Activated CD4-positive, alpha-beta T cell treated with anti-CD3 and anti-CD28 coated beads for 4 hours (primary cell): ENCODE measurements around the gene RIPK4.
"Not testable (repeated sequence)": the region's sequence is repeated elsewhere in the genome, so short reads cannot be mapped to it uniquely, and the experiment has no call there.

Experiments used
- DNase-seq, 2 donors: peaks; one replicate each; pipeline ENCODE4 v3.0.0-alpha.2; 2020

The RIPK4 gene

GRCh38 chr21:41731081-41731480 lies 35.8 kb downstream of the RIPK4 start:
- no peak for DNase-seq

GRCh38 chr21:41730367-41730765 lies 36.5 kb downstream of the RIPK4 start:
- no peak for DNase-seq

- no peak for DNase-seq
These were observed 37.0 kb downstream of the RIPK4 start for GRCh38 chr21:41729701-41730366.

DNA sequence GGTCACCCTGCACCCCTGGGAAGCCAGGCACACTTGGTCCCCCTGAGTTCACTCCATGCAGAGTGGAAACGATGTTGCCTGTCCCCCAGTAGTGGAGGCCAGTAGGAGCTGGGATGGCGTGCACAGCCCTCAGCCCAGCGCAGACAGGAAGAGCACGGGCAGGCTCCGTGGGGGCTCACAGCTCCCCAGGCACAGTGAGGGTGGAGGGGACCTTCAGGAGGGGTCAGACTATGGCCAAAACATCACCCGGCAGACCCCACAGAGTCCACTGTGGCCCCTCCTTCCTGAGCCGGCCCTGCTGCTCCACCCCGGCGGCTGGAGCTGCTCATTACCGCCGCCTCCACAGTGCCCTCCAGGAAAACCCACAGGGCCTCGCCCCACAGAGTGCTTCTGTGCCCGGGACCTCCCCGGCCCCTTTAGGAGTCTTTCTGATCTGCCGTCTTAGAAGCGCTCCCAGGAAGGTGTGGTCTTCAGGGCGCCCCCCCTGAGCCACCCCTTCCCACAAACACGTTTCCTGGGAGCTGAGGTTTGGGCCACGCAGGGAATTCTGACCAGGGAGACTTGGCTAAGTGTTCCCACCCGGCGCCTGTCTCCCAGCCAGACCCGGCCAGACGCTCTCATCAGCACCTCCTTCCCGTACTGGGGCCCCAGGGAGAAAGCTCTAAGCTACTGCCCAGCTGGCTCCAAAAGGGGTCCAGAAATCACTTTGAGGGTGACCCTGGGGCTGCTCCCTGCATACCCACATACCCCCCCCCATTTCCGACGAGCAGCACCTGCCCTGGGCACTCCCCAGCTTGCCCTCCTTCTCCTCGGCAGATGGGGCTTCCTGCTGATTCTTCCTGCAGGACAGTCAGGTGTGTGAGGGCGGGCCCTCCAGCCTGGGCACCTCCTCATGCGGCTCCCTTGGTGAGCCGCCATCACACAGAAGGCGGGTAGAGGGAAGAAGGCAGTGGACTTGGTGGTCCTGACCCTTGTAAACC lies 38.8 kb downstream of the RIPK4 start:
- no peak for DNase-seq

DNA sequence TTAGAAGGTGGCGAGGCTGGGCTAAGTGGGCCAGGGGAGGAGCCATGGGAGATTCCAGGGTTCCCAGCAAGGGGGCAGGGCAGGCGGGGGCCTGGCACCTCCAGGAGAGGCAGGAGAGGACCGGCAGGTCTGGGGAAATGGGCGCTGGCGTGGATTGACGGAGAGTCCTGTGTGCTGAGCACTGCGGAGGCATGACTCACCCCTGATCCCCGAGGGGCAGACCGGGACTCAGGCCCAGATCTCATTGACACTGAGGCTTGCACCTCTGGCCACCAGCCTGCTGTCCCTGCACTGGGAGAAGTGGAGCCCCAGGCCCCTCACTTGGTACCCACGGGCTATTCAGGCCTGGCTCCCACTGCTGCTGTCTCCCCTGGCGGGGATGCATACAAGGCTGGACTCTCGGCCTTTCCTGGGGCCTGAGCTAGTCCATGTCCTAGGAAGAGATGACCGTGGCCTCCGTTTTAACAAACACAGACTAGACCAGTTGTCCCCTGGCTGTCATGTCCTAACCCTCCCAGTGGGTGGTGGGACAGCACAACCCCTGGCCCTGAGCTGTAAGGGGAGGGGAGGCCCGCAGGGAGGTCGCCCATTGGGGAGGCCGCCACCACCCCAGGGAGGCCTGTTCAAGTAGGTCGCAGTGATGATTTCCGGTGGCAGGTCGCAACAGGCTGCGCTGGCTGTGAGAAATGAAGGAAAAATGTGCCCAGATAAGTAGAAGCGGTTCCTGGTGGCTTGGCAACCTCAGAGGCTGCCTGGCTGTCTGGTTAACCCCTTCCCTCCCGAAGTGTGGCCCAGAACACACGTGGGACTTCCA lies 39.7 kb downstream of the RIPK4 start:
- DNase-seq = no peak

- no peak for DNase-seq
These were observed 40.3 kb downstream of the RIPK4 start for GRCh38 chr21:41726630-41726969.

- no peak for DNase-seq
These were observed 40.7 kb downstream of the RIPK4 start for GRCh38 chr21:41726058-41726558.

- no peak for DNase-seq
These were observed 41.3 kb downstream of the RIPK4 start for GRCh38 chr21:41725421-41726031.

DNA sequence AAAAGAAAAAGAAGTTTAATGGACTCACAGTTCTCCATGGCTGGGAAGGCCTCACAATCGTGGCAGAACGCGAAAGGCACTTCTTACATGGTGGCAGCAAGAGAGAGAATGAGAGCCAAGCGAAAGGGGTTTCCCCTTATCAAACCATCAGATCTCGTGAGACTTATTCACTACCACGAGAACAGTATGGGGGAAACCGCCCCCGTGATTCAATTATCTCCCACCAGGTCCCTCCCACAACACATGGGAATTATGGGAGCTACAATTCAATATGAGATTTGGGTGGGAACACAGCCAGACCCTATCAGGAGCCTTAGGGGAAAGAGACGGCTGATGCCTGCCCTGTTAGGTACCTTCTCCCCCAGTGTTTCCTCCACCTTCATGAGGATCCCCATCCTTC lies 43.0 kb downstream of the RIPK4 start:
- DNase-seq = not testable (repeated sequence)

- DNase-seq = no peak
These were observed 44.5 kb downstream of the RIPK4 start for GRCh38 chr21:41722052-41723018.

DNA sequence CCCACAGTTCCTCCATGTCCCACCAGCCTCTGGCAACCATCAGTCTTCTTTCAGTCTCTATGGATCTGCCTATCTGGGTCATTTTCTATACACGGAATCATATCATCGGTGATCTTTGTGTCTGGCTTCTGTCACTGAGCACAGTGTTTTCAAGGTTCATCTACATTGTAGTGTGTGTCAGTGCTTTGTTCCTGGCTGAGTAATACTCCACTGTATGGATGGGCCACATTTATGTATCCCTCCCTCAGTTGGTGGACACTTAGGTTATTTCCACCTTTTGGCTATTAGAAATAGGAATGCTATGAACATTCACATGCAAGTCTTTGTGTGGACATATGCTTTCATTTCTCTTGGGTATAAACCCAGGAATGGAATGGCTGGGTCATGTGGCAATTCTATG lies 46.6 kb downstream of the RIPK4 start:
- no peak for DNase-seq

DNA sequence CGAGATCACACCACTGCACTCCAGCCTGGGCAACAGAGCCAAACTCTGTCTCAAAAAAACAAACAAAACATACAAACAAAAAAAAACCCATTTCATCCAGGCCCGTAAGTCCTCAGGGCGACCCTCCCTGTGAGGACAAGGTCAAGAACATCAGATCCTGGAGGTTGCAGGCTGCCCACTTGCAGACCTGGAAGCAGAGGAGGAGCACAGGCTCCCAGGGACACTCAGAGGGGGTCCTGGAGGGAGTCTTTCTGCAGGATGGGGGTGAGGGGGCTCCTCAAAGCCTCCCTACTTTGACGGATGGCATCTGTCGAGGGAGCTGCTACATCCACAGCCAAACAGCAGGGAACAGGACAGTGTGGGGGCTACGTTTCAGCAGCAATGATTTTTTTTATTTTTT lies 47.2 kb downstream of the RIPK4 start:
- no peak for DNase-seq

DNA sequence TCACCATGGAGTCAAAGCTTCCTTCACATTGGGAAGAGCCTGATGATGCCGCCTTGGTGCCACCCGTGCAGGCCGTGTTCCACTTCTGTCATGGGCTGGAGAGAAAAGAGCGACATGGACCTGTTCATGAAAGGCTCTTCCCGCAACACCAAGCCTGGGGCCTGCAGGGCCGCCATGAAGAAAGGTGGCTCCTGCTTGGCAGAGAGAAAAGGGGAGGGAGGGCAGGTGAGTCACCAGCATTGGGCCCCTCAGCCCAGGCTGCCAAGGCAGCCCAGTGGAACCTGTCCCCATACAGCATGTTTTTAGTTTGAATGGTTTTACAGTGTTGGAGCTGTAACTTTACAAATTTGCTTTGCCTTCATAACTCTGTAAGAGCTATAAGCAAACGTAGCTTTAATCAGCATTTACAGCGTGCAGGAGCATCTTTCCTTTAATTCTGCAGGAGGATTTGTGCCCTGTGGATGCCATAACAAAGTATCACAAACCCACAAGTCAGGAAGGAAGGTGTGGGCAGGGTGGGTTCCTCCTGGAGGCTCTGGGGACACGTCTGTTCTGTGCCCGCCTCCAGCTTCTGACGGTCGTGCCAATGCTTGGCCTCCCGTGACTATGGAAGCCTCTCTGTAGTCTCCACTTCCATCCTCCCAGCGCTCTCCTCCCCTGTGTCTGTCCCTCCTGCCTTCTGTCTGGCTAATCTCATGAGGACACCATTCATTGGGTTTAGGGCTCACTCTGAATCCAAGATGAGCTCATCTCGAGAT lies 49.1 kb downstream of the RIPK4 start:
- DNase-seq = no peak

GRCh38 chr21:41716751-41717150 lies 50.1 kb downstream of the RIPK4 start:
- no peak for DNase-seq

DNA sequence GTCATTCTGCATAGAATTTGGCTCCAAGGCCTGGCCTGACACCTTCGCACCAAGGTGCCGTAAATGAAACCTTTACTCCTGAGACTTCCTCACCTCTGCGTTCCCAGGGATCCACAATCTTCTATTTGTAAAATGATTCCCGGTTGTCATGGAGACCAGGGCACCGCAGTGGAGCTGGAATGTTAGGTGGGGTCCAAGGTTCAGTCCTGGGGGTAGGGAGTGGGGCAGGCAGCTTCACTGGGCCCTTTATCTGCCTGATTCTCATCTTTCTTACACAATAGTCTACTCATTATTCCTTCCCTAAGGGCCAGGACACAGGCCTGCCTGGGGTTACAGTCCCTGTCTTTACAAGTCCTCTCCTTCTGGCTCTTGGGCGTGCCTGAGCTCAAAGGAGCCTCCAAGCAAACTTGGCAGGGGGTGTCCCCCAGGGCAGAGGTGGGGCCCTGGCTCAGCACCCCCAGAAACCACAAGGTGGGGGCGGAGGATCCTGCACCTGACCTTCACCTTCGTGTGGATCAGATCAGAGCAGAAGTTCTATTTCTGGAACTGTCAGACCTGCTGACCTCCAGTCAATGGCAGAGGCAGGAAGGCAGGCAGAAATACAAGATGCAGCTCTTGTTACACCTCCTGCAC lies 51.1 kb downstream of the RIPK4 start:
- DNase-seq = no peak

DNA sequence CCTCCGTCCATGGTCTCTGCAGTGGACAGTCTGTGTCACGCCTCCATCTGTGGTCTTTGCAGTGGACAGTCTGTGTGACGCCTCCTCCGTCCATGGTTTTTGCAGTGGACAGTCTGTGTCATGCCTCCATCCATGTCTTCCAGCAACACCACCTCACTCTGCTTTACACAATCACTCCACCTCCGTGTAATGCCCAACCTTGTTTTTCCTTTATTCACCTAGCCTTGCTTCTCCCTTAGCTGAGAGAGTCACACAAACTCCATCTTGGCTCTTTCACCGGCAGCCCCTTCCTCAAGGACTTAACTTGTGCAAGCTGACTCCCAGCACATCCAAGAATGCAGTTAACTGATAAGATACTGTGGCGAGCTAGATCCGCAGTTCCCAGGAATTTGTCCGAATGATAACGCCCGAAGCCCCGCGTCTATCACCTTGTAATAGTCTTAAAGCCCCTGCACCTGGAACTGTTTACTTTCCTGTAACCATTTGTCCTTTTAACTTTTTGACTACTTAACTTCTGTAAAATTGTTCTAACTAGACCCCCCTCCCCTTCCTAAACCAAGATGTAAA lies 52.5 kb downstream of the RIPK4 start:
- DNase-seq = not testable (repeated sequence)

DNA sequence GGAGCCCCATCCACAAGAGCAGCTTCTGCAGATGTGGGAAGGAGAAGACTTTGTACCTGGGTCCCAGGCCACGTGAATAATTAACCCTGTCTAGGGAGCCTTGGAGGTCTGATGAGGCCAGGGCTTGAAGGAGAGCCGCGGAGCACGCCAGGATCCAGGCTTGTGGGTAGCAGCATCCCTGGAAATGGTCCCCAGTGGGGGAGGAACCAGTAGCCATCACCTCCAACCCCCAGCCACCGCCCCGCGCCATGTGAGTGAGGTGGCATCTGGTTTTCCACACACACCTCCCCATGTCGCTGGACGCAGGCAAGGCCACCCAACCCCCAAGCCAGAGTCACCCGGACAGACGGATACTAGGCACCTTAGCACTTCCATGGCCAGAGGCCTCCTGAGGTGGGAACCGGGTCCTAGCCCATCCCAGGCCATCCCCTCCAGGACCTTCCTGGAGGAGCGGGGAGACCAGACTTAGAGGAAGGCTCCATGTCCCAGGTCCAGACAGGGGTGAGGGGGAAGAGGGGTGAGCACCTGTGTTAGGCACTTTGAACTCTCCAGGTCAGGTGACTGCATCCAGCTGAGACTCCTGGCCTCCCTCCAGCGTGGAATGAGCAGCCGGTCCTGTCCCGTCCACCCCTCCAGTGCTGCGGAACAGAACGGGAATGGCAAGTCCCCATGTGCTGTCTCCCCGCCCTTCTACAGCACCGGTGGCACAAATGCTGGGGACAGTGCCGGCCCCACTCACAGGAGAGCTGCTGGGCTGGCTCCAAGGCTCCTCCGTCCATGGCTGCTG lies 53.2 kb downstream of the RIPK4 start:
- DNase-seq = no peak

DNA sequence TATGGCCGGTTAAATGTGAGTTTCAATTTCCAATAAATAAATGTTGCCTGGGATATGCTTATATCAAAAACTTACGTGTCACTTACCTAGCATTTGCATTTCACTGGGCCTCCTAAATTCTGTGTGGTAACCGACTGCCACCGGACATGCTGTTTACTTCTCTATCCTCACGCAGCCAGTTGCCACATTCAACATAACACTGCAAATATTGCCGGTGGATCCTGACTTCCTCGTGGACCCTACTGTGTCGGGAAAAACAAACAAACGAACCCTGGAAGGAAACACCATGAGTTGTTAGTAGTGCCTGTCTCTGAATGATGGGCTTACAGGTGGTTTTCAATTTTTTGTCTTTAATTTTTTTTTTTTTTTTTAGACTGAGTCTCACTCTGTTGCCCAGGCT lies 54.1 kb downstream of the RIPK4 start:
- DNase-seq = no peak

- DNase-seq = no peak
These were observed 54.7 kb downstream of the RIPK4 start for GRCh38 chr21:41712201-41712600.
